K562 (cell line): Measurements from ENCODE around the gene SYVN1. TPM values are rescaled to one million over a fixed set of nuclear protein-coding genes. Genes with fewer than 3 reads are reported as not detected.

Experiments used
- CEBPZ ChIP-seq: fragments of 150-350 bp; IDR thresholded peaks from 2 replicates; pipeline ENCODE4 v1.6.1; 2014; ENCODE audit warnings: low read depth, mild to moderate bottlenecking, low read length, borderline replicate concordance
- ETV6 ChIP-seq, 3 experiments: fragments of 150-350 bp in 1 of 3; sonication (generic) in 1 of 3; formaldehyde crosslinking in 1 of 3; IDR thresholded peaks; 2 replicates each; pipeline versions ENCODE4 v1.6.1 to v1.8.0; 2014 to 2022; ENCODE audit warnings: borderline replicate concordance in 2 of 3, low read depth in 2 of 3, antibody characterized with exemption in 1 of 3, low read length in 1 of 3, mild to moderate bottlenecking in 1 of 3, missing genetic modification reagents in 1 of 3
- HDAC8 ChIP-seq: fragments of 450-650 bp; IDR thresholded peaks from 2 replicates; pipeline ENCODE4 v1.6.1; 2016; ENCODE audit warnings: mild to moderate bottlenecking, missing genetic modification characterization, moderate library complexity, missing compliant biosample characterization
- MTF1 ChIP-seq: fragments of 250-450 bp; sonication (Bioruptor Pico); IDR thresholded peaks from 2 replicates; pipeline ENCODE4 v1.9.0; 2021; ENCODE audit warnings: moderate library complexity, mild to moderate bottlenecking, inconsistent platforms, borderline replicate concordance
- PCBP1 ChIP-seq: fragments of 200-400 bp; formaldehyde crosslinking; IDR thresholded peaks from 2 replicates; pipeline ENCODE4 v1.6.1; 2018; ENCODE audit warnings: mild to moderate bottlenecking, low read depth, low read length; ENCODE audit not compliant: poor library complexity, severe bottlenecking
- POLR2A ChIP-seq: fragments of 450-650 bp; conservative IDR thresholded peaks from 2 replicates; pipeline ENCODE4 v1.6.1; 2016
- PRMT5 ChIP-seq: sonication (generic); formaldehyde crosslinking; IDR thresholded peaks from 2 replicates; pipeline ENCODE4 v1.5.0; 2020; ENCODE audit warnings: missing genetic modification reagents
- PTTG1 ChIP-seq: fragments of 450-650 bp; IDR thresholded peaks from 2 replicates; pipeline ENCODE4 v1.6.1; 2016; ENCODE audit warnings: low read depth, mild to moderate bottlenecking, missing genetic modification characterization, missing compliant biosample characterization
- SMAD4 ChIP-seq: fragments of 250-450 bp; sonication (Bioruptor Pico); conservative IDR thresholded peaks from 2 replicates; pipeline ENCODE4 v1.8.0; 2021; ENCODE audit warnings: inconsistent platforms, mild to moderate bottlenecking, moderate library complexity
- SPI1 ChIP-seq: IDR thresholded peaks from 2 replicates; pipeline ENCODE4 v1.6.1; 2011; ENCODE audit warnings: low read depth, low read length, control low read depth, borderline replicate concordance
- TCFL5 ChIP-seq: fragments of 250-450 bp; sonication (Bioruptor Pico); conservative IDR thresholded peaks from 2 replicates; pipeline ENCODE4 v1.6.1; 2021; ENCODE audit warnings: mild to moderate bottlenecking, moderate library complexity, matching md5 sums
- ZNF239 ChIP-seq: fragments of 250-450 bp; sonication (Bioruptor Pico); IDR thresholded peaks from 2 replicates; pipeline ENCODE4 v1.4.0; 2020; ENCODE audit warnings: mild to moderate bottlenecking
- ZNF24 ChIP-seq: fragments of 450-650 bp; IDR thresholded peaks from 2 replicates; pipeline ENCODE4 v1.6.1; 2016
- ZNF311 ChIP-seq: fragments of 250-450 bp; sonication (Bioruptor Pico); IDR thresholded peaks from 2 replicates; pipeline ENCODE4 v1.4.0; 2020; ENCODE audit warnings: mild to moderate bottlenecking, moderate library complexity
- ZNF347 ChIP-seq: fragments of 450-650 bp; formaldehyde crosslinking; IDR thresholded peaks from 2 replicates; pipeline ENCODE4 v1.4.0; 2020; ENCODE audit warnings: low read depth, mild to moderate bottlenecking, moderate library complexity
- ZNF584 ChIP-seq: fragments of 200-800 bp; sonication (Bioruptor generic); IDR thresholded peaks from 2 replicates; pipeline ENCODE4 v1.6.1; 2016; ENCODE audit warnings: low read depth, mild to moderate bottlenecking, missing genetic modification characterization, missing compliant biosample characterization
- ZNF668 ChIP-seq: fragments of 250-450 bp; sonication (Bioruptor Pico); IDR thresholded peaks from 2 replicates; pipeline ENCODE4 v1.8.0; 2022; ENCODE audit warnings: mild to moderate bottlenecking, inconsistent platforms
- polyA plus RNA-seq, 8 experiments: library from polyadenylated mRNA; depleted of rRNA in 4 of 8; stranded (reverse) in 5 of 8; unstranded in 3 of 8; fragments of >200 nt; fragmentation: Nextera tagmentation in 2 of 8; fragmentation: Illumina TruSeq in 1 of 8; extraction: Ambion mirVana in 2 of 8; extraction: Trizol in 1 of 8; gene quantifications; 2 replicates each; pipeline versions ENCODE4 v1.2.1 to v1.2.3, GENCODE V29; 2011 to 2014; ENCODE audit warnings: inconsistent platforms in 1 of 8, missing spikeins in 1 of 8
- total RNA-seq, 7 experiments: library from RNA; depleted of rRNA in 6 of 7; stranded (reverse); fragments of >200 nt in 6 of 7; fragmentation: Illumina TruSeq in 2 of 7; extraction: Trizol in 2 of 7; gene quantifications; 2 replicates each; pipeline versions ENCODE4 v1.2.1 to v1.2.3, GENCODE V29; 2011 to 2021; ENCODE audit warnings: low replicate concordance in 1 of 7
- TF ChIP-seq, protein P1 (sequence below): sonication (generic); formaldehyde crosslinking; IDR thresholded peaks from 2 replicates; pipeline ENCODE4 v1.8.1; 2023; ENCODE audit warnings: mild to moderate bottlenecking, missing genetic modification reagents
- TF ChIP-seq, protein P2 (sequence below): fragments of 450-650 bp; formaldehyde crosslinking; conservative IDR thresholded peaks from 2 replicates; pipeline ENCODE4 v1.4.0; 2022; ENCODE audit warnings: mild to moderate bottlenecking, missing genetic modification characterization

SYVN1 gene
- total and polyA plus RNA-seq, 9 of the 15 experiments (the other 6 are each of a cell fraction or from before 2014, with no cell fraction given): 0.41 to 47.4 (median 9.9) TPM

DNA sequence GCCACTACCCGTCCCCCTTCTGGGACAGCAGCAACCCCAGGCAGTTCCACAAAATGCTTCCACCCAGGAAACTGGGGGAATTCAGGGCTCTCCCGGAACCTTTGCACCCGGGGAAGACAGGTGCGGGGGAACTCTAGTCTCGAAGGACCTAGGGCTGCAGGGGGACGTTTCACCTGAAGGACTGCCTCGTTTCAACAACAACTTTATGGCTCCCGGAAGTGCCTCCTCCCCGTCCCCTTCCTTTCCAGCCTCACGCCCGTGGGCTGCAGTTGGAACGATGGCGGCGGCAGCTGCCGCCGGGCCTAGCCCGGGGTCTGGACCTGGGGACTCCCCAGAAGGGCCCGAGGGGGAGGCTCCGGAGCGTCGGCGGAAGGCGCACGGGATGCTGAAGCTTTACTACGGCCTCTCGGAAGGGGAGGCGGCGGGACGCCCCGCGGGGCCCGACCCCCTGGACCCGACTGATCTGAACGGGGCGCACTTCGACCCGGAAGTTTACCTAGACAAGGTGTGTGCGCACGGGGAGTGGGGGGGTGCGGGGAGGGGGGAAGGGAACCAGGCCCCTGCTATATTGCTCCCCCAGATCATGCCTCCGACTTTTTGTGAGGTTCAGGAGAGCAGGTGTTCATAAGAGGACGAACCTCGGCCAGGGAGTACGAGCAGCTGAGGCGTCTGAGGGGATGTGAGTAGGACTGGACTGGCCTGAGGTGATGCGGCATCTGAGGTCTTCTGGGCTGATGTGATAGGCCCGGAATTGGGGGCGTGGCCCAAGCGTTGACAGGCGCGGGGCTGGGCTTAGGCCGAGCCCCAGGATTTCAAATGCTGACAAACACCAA is 38.1 kb downstream of the SYVN1 start, which contains the start of gene VPS51 (continued):
- TF ChIP-seq, protein P1, sequence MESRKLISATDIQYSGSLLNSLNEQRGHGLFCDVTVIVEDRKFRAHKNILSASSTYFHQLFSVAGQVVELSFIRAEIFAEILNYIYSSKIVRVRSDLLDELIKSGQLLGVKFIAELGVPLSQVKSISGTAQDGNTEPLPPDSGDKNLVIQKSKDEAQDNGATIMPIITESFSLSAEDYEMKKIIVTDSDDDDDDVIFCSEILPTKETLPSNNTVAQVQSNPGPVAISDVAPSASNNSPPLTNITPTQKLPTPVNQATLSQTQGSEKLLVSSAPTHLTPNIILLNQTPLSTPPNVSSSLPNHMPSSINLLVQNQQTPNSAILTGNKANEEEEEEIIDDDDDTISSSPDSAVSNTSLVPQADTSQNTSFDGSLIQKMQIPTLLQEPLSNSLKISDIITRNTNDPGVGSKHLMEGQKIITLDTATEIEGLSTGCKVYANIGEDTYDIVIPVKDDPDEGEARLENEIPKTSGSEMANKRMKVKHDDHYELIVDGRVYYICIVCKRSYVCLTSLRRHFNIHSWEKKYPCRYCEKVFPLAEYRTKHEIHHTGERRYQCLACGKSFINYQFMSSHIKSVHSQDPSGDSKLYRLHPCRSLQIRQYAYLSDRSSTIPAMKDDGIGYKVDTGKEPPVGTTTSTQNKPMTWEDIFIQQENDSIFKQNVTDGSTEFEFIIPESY (CRISPR knock-in tag): no peak
- TF ChIP-seq ZNF239 (CRISPR knock-in tag): peak; percentile 52; the same call in 1 of the 2 replicates
- TF ChIP-seq ZNF311 (CRISPR knock-in tag): no peak
- TF ChIP-seq PRMT5 (CRISPR knock-in tag): no peak
- no peak for TF ChIP-seq ZNF668 (CRISPR knock-in tag)
- TF ChIP-seq MTF1 (CRISPR knock-in tag): no peak
- no peak for TF ChIP-seq TCFL5
- TF ChIP-seq SPI1: 0 out of 2 replicates have a peak, but pooled peaks have one; percentile 9
- TF ChIP-seq ZNF584 (CRISPR knock-in tag): no peak
- no peak for TF ChIP-seq ZNF347 (CRISPR knock-in tag)
- TF ChIP-seq ZNF24: peak; percentile 85
- peak; percentile 70; the same call in 1 of the 2 replicates for TF ChIP-seq HDAC8 (tag)
- no peak for TF ChIP-seq CEBPZ
- TF ChIP-seq PTTG1: no peak
- peak; percentile 79 for TF ChIP-seq SMAD4 (CRISPR knock-in tag)
- peak; percentile 94 for TF ChIP-seq POLR2A
- TF ChIP-seq, protein P2, sequence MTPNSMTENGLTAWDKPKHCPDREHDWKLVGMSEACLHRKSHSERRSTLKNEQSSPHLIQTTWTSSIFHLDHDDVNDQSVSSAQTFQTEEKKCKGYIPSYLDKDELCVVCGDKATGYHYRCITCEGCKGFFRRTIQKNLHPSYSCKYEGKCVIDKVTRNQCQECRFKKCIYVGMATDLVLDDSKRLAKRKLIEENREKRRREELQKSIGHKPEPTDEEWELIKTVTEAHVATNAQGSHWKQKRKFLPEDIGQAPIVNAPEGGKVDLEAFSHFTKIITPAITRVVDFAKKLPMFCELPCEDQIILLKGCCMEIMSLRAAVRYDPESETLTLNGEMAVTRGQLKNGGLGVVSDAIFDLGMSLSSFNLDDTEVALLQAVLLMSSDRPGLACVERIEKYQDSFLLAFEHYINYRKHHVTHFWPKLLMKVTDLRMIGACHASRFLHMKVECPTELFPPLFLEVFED (CRISPR knock-in tag): peak; percentile 58
- peak; percentile 32 for TF ChIP-seq PCBP1
- TF ChIP-seq ETV6 (IDR thresholded peaks at IDR 0.05; ENCODE audit: borderline replicate concordance in 1 of 2, low read depth in 2 of 2, low read length in 1 of 2): peak; percentile 10 to 57; a peak in 1 of 4 replicates
- no peak for TF ChIP-seq ETV6 (CRISPR knock-in tag; IDR thresholded peaks at IDR 0.05; ENCODE audit: borderline replicate concordance)
